MM.1S (cell line): ENCODE measurements around the gene TCL1A.

Experiments
- DNase-seq: peaks from one replicate; pipeline ENCODE4 v3.0.0-alpha.2; 2015
- H2AFZ ChIP-seq: fragments of 300-600 bp; sonication (generic); 2 replicates; pipeline ENCODE4 v1.6.0; 2016; ENCODE audit warnings: antibody characterized with exemption, low read length
- H3F3A ChIP-seq: fragments of 300-600 bp; sonication (generic); 2 replicates; pipeline ENCODE4 v1.6.1; 2016; ENCODE audit warnings: mild to moderate bottlenecking, antibody characterized with exemption, low read length, moderate library complexity, mixed read lengths; ENCODE audit not compliant: insufficient read depth
- H3K27ac ChIP-seq: fragments of 300-600 bp; sonication (generic); 2 replicates; pipeline ENCODE4 v1.5.1; 2016; ENCODE audit warnings: mild to moderate bottlenecking, low read length
- H3K27me3 ChIP-seq: fragments of 300-600 bp; sonication (generic); replicated peaks from 2 replicates; pipeline ENCODE4 v1.6.0; 2016; ENCODE audit warnings: low read length; ENCODE audit not compliant: insufficient read depth
- H3K36me3 ChIP-seq: fragments of 300-600 bp; sonication (generic); replicated peaks from 2 replicates; pipeline ENCODE4 v1.6.1; 2016; ENCODE audit warnings: mild to moderate bottlenecking, low read length, mixed read lengths; ENCODE audit not compliant: insufficient read depth
- H3K4me1 ChIP-seq: fragments of 300-600 bp; sonication (generic); 2 replicates; pipeline ENCODE4 v1.6.1; 2016; ENCODE audit warnings: low read length, mixed read lengths
- H3K4me2 ChIP-seq: fragments of 300-600 bp; sonication (generic); 2 replicates; pipeline ENCODE4 v1.6.0; 2016; ENCODE audit warnings: low read depth, low read length
- H3K4me3 ChIP-seq: fragments of 300-600 bp; sonication (generic); 2 replicates; pipeline ENCODE4 v1.5.1; 2016; ENCODE audit warnings: low read length, mixed read lengths
- H3K79me2 ChIP-seq: fragments of 300-600 bp; sonication (generic); 2 replicates; pipeline ENCODE4 v1.6.1; 2016; ENCODE audit warnings: mixed run types, low read length, mixed read lengths
- H3K9ac ChIP-seq: fragments of 300-600 bp; sonication (generic); 2 replicates; pipeline ENCODE4 v1.6.1; 2016; ENCODE audit warnings: low read length, mixed read lengths
- H3K9me2 ChIP-seq: fragments of 300-600 bp; sonication (generic); replicated peaks from 2 replicates; pipeline ENCODE4 v1.6.1; 2016; ENCODE audit warnings: mild to moderate bottlenecking, low read length, mixed read lengths; ENCODE audit not compliant: insufficient read depth
- H3K9me3 ChIP-seq: fragments of 300-600 bp; sonication (generic); replicated peaks from 2 replicates; pipeline ENCODE4 v1.6.1; 2016; ENCODE audit warnings: mild to moderate bottlenecking, low read length, mixed read lengths; ENCODE audit not compliant: insufficient read depth
- H4K20me1 ChIP-seq: fragments of 300-600 bp; sonication (generic); 2 replicates; pipeline ENCODE4 v1.6.1; 2016; ENCODE audit warnings: mild to moderate bottlenecking, low read length, moderate library complexity, mixed read lengths; ENCODE audit not compliant: insufficient read depth
- CTCF ChIP-seq: fragments of 300-600 bp; sonication (generic); IDR thresholded peaks from 2 replicates; pipeline ENCODE4 v1.5.1; 2016; ENCODE audit warnings: antibody characterized with exemption, low read length, mixed read lengths
- EZH2 ChIP-seq: fragments of 300-600 bp; sonication (generic); optimal IDR thresholded peaks from 2 replicates; pipeline ENCODE3; 2017; ENCODE audit warnings: low read depth, mild to moderate bottlenecking, antibody characterized with exemption, low read length, mixed read lengths
- EZH2phosphoT487 ChIP-seq: fragments of 300-600 bp; sonication (generic); IDR thresholded peaks from 2 replicates; pipeline ENCODE4 v1.6.1; 2018; ENCODE audit warnings: antibody characterized with exemption, low read length

The TCL1A gene

GRCh38 chr14:95692109-95692508 is 21.8 kb downstream of the TCL1A start:
- no peaks in the 10 kb centered on the region for H3K79me2 ChIP-seq
- no peaks in the 10 kb centered on the region for H3F3A ChIP-seq
- no peak overlapping the region for H3K4me3 ChIP-seq
- no peaks in the 10 kb centered on the region for H3K4me1 ChIP-seq
- no peak for TF ChIP-seq EZH2
- TF ChIP-seq CTCF, result no peak
- TF ChIP-seq EZH2phosphoT487, result no peak
- H3K9ac ChIP-seq, result no peak overlapping the region
- H3K4me2 ChIP-seq, result no peak overlapping the region
- H3K27me3 ChIP-seq, result no peaks in the 10 kb centered on the region; the same call in 1 of the 2 replicates
- no peak overlapping the region for H3K27ac ChIP-seq
- no peak for DNase-seq
- no peaks in the 10 kb centered on the region for H3K36me3 ChIP-seq
- H3K9me2 ChIP-seq, result no peaks in the 10 kb centered on the region
- H4K20me1 ChIP-seq, result no peaks in the 10 kb centered on the region
- no peaks in the 10 kb centered on the region for H3K9me3 ChIP-seq
- no peak overlapping the region for H2AFZ ChIP-seq

GRCh38 chr14:95691591-95691990 is 22.3 kb downstream of the TCL1A start:
- TF ChIP-seq EZH2phosphoT487 (no peak), EZH2 (no peak), CTCF (no peak)
- Histone ChIP-seq H3K4me2 (no peak overlapping the region), H4K20me1 (no peaks in the 10 kb centered on the region), H3K36me3 (no peaks in the 10 kb centered on the region), H3K9me3 (no peaks in the 10 kb centered on the region), H2AFZ (no peak overlapping the region), H3K79me2 (no peaks in the 10 kb centered on the region), H3K4me3 (no peak overlapping the region), H3K27ac (no peak overlapping the region), H3K9ac (no peak overlapping the region), H3K9me2 (no peaks in the 10 kb centered on the region), H3F3A (no peaks in the 10 kb centered on the region), H3K4me1 (no peaks in the 10 kb centered on the region), H3K27me3 (no peaks in the 10 kb centered on the region; the same call in 1 of the 2 replicates)
- DNase-seq, result no peak

GRCh38 chr14:95690815-95691214 is 23.1 kb downstream of the TCL1A start:
- H3K4me3 ChIP-seq, result no peak overlapping the region
- H3K79me2 ChIP-seq, result no peaks in the 10 kb centered on the region
- no peaks in the 10 kb centered on the region for H3K9me2 ChIP-seq
- H3K9ac ChIP-seq, result no peak overlapping the region
- TF ChIP-seq CTCF (no peak), EZH2 (no peak), EZH2phosphoT487 (no peak)
- no peaks in the 10 kb centered on the region; the same call in 1 of the 2 replicates for H3K27me3 ChIP-seq
- H3K36me3 ChIP-seq, result no peaks in the 10 kb centered on the region
- no peaks in the 10 kb centered on the region for H4K20me1 ChIP-seq
- no peaks in the 10 kb centered on the region for H3F3A ChIP-seq
- no peak overlapping the region for H2AFZ ChIP-seq
- no peak overlapping the region for H3K27ac ChIP-seq
- DNase-seq, result no peak
- no peaks in the 10 kb centered on the region for H3K9me3 ChIP-seq
- no peaks in the 10 kb centered on the region for H3K4me1 ChIP-seq
- no peak overlapping the region for H3K4me2 ChIP-seq
